Measurements from ENCODE around the gene NOS3.

Gene NOS3

DNA sequence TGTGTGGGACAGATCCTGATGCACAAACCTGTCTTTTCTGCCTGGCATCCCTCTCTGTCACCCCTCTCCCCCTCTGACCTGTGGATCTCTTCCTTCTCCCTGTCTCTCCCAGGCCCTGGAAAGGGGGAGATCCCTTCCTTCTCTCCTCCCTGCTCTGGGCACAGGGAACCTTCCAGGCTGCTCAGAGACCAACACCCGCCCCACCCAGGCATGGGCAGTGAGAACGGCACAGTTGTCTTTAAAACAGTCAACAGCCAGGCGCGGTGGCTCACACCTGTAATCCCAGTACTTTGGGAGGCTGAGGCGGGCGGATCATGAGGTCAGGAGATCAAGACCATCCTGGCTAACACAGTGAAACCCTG lies 47.4 kb upstream of the NOS3 start:
- peaks cover 44% of the 10 kb centered on the region for H3K4me1 ChIP-seq (ENCODE audit: insufficient read depth, poor library complexity, severe bottlenecking)
- H3K4me3 ChIP-seq (ENCODE audit: severe bottlenecking): no peak overlapping the region
- DNase-seq (ENCODE audit: low spot score) (no peak), ATAC-seq (ENCODE audit: low read depth) (no peak)
- H3K27ac ChIP-seq (ENCODE audit: poor library complexity, severe bottlenecking): peak overlapping the region; percentile 54
- TF ChIP-seq CTCF (IDR thresholded peaks at IDR 0.05; ENCODE audit: poor library complexity, severe bottlenecking): no peak
- H3K36me3 ChIP-seq (ENCODE audit: low read depth): no peaks in the 10 kb centered on the region
- H3K27me3 ChIP-seq (ENCODE audit: insufficient read depth, poor library complexity, severe bottlenecking): no peaks in the 10 kb centered on the region
- no peaks in the 10 kb centered on the region for H3K9me3 ChIP-seq (ENCODE audit: severe bottlenecking)

- no peak for TF ChIP-seq CTCF (IDR thresholded peaks at IDR 0.05; ENCODE audit: poor library complexity, severe bottlenecking)
- no peak overlapping the region for H3K4me3 ChIP-seq (ENCODE audit: severe bottlenecking)
- H3K27me3 ChIP-seq (ENCODE audit: insufficient read depth, poor library complexity, severe bottlenecking): no peaks in the 10 kb centered on the region
- DNase-seq (ENCODE audit: low spot score): peak; percentile 70
- H3K36me3 ChIP-seq (ENCODE audit: low read depth): no peaks in the 10 kb centered on the region
- peak overlapping the region; percentile 54 for H3K27ac ChIP-seq (ENCODE audit: poor library complexity, severe bottlenecking)
- ATAC-seq (ENCODE audit: low read depth): peak; percentile 75
- H3K9me3 ChIP-seq (ENCODE audit: severe bottlenecking): no peaks in the 10 kb centered on the region
- peaks cover 37% of the 10 kb centered on the region for H3K4me1 ChIP-seq (ENCODE audit: insufficient read depth, poor library complexity, severe bottlenecking)
These were observed 46.5 kb upstream of the NOS3 start for GRCh38 chr7:150944066-150945042.

DNA sequence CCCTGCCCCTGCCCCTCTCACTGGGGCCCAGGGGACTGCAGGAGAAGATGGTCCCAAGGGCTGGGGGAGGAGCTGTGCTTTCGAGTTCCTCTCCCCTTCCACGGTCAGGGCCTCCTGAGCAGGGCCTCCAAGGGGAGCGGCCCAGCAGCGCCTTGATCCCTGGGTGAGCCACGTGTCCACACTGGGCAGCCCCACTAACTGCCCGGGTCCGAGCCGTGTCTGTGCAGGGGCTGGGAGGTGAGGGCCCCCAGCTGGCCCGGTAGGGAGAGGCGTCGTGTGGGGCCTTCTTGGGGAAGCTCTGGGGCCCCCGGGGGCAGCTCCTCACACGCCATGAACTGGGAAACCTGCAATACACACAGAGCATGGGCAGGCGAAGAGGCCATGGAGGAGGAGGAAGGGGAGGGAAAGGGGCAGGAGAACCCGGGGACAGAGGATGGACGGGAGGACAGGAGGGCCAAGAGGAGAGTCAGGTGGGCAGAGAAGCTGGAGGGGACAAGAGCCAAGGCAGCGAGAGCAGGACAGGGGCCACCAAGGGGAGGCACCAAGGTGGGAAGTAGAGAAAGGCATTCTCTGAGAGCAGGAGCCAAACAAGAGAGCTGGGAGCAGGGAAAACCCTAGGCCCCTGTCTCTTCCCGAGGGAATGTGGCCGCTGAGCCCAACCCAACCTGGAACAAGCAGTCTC lies 45.5 kb upstream of the NOS3 start:
- Histone ChIP-seq H3K27ac (ENCODE audit: poor library complexity, severe bottlenecking) (peak overlapping the region; percentile 54), H3K36me3 (ENCODE audit: low read depth) (no peaks in the 10 kb centered on the region), H3K27me3 (ENCODE audit: insufficient read depth, poor library complexity, severe bottlenecking) (no peaks in the 10 kb centered on the region), H3K9me3 (ENCODE audit: severe bottlenecking) (no peaks in the 10 kb centered on the region), H3K4me1 (ENCODE audit: insufficient read depth, poor library complexity, severe bottlenecking) (peaks cover 34% of the 10 kb centered on the region), H3K4me3 (ENCODE audit: severe bottlenecking) (no peak overlapping the region)
- ATAC-seq (ENCODE audit: low read depth): no peak
- TF ChIP-seq CTCF (IDR thresholded peaks at IDR 0.05; ENCODE audit: poor library complexity, severe bottlenecking): no peak
- DNase-seq (ENCODE audit: low spot score): no peak

DNA sequence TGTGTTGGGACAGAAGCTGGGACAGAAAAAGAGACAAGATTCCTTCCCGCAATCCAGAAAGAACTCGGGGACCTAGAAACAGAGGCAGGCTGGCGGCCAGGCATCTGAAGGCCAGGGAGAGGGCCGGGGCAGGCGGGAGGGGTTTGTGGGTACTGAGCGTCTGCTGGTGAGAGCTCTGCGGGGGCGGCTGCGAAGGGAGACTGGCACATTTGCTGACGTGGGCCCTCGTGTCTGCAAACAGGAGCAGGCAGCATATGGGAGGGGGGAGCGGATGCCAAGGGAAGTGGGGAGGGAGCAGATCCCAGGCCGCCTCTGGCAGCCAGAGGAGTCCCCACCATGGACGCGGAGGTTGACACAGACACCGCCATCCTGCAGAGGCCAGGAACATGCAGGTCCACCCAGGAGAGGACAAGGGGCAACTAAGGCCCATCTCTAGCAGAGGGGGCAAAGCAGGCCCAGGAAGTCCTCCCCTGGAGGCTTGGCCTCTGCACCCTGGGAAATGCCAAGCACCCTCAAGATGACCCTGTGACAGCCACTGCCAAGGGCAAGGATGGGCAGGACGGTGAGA lies 44.9 kb upstream of the NOS3 start:
- H3K9me3 ChIP-seq (ENCODE audit: severe bottlenecking): no peaks in the 10 kb centered on the region
- no peak overlapping the region for H3K27ac ChIP-seq (ENCODE audit: poor library complexity, severe bottlenecking)
- ATAC-seq (ENCODE audit: low read depth): no peak
- TF ChIP-seq CTCF (IDR thresholded peaks at IDR 0.05; ENCODE audit: poor library complexity, severe bottlenecking): no peak
- H3K4me3 ChIP-seq (ENCODE audit: severe bottlenecking): no peak overlapping the region
- H3K36me3 ChIP-seq (ENCODE audit: low read depth): no peaks in the 10 kb centered on the region
- H3K27me3 ChIP-seq (ENCODE audit: insufficient read depth, poor library complexity, severe bottlenecking): no peaks in the 10 kb centered on the region
- peaks cover 27% of the 10 kb centered on the region for H3K4me1 ChIP-seq (ENCODE audit: insufficient read depth, poor library complexity, severe bottlenecking)
- DNase-seq (ENCODE audit: low spot score): no peak

Measured in RWPE2 (cell line).